GM19468 (cell line): ENCODE measurements around the gene NPB.

Experiments
- ATAC-seq: cut with Tn5 transposase; IDR thresholded peaks from one replicate; pipeline ENCODE4 v1.9.1; 2021; ENCODE audit warnings: mild to moderate bottlenecking, moderate library complexity, moderate number of reproducible peaks; ENCODE audit not compliant: unreplicated experiment; ENCODE audit errors: extremely low read depth

NPB gene

GRCh38 chr17:81902023-81902652 lies at the start of gene NPB:
Gene NPB, plus strand, starts transcription at chr17:81902238. Its CDS starts 40 bp downstream, at chr17:81902278.
- no peak for ATAC-seq

- no peak for ATAC-seq
Observed at GRCh38 chr17:81854974-81855774, 46.9 kb upstream of the NPB start.

DNA sequence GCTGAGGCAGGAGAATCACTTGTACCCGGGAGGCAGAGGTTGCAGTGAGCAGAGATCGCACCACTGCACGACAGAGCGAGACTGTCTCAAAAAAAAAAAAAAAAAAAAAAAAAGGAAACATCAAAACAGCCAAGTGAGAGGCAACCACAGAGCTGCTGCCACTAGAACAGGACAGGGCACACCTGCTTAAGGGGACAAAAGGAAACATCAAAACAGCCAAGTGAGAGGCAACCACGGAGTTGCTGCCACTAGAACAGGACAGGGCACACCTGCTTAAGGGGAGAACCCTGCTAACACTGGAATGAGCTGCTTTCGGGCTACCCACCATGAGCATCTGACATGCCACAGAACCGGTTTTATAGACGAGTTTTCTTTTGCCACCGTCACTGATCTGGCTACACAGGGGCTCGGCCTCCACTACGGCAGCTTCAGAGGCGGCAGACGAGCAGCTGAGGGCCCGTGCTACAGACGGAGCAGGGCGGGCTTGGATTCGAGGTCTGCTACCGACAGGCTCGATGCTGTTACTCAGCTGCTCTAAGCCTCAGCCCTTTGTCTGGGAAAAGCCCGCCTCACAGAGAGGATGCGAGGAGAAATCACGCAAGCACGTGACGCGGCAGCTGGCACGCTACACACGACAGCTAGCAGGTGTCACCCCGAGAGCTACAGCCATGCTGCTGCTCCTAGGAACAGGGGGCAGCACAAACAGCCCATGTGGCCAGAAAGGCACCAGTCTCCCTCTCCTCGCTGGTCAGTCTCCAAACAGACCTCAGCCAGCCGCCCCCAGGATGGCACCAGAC lies 43.7 kb upstream of the NPB start:
- ATAC-seq = no peak

DNA sequence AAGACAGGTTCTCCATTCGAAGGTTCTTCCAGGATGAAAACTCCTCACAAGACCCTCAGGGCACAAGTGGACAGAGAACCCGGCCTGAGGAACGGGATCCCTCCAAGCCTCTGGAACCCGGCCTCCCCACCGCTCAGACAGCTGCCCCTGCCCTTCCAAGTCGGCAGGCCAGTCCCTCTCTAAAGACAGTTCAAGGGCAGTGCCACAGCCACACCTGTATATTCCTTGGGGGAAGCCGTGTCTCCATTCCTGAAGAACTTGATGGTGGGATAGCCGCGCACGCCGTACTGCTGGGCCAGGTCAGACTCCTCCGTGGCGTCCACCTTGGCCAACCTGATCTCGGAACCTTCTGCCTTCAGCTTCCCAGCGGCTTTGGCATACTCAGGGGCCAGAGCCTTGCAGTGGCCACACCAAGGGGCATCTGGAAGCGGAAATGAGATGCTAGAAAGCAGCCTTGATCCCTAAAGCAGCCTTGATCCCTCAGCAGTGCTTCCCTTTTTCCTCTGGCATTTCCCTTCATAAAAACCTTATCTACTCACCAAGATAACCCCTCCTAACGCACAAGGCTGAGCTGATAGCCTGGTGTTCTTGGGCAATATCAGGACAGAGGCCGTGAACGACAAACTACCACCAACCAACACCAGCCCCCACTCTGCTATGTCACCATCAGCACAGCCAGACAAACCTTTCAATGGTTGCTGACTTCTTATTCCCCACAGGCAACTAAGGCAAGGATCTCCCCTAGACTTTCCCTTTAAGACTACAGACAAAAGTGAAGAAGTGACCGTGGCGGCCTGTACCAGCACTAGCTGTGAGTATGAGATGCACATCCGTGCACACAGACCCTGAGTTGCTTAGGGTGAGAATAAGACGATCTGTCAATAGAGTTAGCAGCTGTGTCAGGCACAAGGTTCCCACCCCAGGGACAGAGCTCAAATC lies 42.8 kb upstream of the NPB start:
- no peak for ATAC-seq

DNA sequence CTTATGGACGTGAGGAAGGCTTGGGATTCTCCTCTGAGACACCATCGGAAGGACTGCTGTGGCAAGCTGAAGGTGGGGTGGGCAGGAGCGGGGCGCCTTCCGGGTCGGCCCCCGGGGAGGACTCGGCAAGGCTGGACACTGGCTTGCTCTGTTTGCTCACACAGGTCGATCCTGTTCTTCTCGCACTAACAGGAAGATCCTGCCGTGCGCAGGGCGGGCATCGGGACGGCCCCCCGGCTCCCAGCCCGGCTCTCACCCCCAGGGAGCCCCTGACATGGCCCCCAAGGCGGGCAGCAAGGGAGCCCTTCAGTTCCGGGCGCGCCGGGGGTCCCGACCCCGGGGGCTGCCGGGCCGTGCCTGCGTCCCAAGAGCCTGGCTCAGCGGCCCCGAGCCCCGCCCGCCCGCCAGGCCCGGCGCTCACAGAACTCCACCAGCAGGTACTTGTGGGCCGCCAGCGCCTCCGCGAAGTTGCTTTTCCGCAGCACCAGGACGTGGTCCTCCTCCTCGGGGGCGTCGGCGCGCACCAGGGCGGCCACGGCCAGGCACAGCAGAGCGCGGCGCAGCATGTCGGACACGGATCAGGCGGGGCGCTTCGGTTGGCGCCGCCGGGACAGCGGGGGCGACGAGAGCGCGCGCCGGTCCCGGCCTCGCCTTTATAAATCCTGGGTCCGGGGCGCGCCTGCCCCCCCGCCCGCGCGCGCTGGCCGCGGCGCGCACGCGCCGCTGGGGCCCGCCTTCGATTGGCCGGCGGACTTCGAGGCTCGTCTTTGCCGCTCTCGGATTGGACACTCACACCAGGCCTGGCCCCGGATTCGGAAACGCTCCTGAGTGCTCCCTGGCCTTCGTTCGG lies 41.9 kb upstream of the NPB start, which contains the start of gene P4HB:
P4HB (minus strand) TSS at position 630 of the 850 bp plus-strand sequence; CDS start at position 566, 64 bp downstream.
- peak; percentile 0 for ATAC-seq

DNA sequence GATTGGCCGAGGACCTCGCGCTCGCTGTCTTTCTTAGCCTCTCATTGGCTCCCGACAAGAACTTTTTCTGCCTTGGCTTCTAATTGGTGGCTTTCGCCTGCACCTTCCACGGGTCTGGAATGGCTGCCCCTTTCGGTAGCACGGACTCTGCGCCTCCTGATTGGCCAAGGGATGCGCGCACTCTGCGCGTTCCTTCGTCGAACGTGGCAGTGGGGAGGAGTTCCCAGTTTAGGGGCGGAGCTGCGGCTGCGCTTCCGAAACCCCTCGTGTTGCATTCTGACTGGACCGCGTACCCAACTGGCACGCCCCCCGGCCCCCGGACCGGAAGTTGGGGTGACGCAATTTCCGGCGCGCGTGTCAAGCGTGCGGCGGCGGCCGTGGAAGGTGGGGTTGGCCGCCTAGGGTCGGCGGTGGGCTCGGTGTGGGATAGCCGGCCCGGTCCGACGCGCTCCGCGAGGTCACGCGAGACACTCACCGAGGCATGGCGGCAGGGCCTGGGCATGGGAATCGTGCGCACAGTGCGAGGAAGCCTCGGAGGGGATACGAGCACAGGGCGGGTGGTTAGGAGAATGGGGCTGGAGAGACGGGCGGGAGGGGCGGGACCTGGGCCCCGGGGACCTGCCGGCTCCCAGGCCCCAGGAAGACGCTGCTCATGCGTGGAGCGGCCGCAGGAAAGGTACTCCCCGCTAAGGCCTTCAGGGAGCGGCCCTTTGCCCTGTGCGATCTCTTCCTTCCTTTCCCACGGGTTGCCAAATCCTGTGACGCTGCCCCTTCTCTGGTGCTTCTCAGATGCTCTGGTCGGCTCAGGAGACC lies 41.1 kb upstream of the NPB start:
- ATAC-seq = peak; percentile 74

- no peak for ATAC-seq
Observed at GRCh38 chr17:81863123-81863675, 38.8 kb upstream of the NPB start.

- ATAC-seq = no peak
Observed at GRCh38 chr17:81863833-81864768, 37.9 kb upstream of the NPB start.

- ATAC-seq = no peak
Observed at GRCh38 chr17:81865358-81865732, 36.7 kb upstream of the NPB start.

DNA sequence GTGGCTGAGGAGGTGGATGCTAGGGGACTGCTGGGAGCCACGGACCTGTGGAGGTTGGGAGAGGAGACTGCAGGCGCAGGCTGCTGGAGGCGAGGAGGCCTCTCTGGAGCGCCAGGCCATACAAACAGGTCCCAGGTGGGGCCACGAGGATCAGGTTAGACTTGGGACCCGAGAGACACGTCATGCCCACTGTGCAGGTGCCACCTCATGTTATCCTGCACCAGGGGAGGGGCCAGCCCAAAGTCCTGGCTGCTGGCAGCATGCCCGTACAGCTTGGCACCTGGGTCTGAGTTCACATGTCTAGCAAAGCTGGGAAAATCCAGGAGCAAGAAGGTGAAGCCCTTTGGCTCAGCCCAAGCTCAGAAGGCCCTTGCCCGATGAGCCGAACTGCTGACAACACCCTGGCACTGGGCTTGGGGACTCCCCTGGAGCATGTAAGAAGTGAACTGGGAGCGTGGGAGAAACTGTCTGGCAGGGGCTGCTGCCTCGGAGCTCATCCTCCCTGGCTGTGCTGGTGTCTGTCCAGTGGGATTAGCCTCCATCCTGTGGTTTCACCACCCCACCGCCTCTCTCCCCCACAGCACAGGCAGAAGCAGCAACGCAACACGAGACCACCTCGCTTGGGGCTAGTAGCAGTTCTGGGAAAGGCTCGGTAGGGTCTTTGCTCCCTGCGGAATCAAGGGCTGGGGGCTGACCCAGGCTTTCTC lies 36.2 kb upstream of the NPB start:
- ATAC-seq = no peak

- ATAC-seq = no peak
Observed at GRCh38 chr17:81866440-81867169, 35.4 kb upstream of the NPB start.

DNA sequence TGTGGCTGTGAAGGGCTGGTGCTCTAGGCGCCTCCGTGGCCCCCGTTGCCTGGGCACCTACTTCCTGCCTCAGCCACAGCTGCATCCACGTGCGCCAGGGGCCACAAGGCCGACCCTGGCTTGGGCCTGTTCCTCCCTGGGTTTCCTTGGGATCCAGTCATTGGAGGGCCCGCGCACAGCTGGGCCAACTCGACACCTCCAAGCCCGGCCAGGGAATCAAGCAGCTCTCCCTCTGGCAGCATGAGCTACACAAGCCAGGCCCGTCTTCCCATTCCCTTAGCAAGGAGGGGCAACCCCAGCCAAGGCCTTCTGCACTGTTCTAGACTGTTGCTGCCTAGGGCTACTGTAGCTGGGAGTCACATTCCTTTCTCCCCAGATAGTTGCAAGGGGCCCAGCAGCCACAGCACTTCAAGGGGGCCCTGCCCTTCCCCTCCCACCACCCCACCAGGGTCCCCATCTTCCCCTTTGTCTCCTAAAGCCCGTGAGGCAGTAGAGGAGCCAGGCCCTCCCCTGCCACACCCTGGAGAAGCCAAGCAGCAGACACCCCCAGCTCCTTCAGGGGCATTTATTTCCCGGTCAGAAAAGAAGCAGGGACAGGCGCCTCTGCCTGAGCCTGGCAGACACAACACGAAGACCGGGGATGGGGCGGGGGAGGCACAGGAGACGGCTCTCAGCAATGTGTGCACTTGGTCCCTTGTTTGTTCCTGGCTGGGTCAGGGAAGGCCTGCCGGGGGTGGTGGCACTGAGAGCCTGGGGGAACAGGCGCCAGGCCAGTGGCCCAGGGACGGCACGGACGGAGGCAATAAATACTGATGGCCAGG lies 34.7 kb upstream of the NPB start:
- ATAC-seq = no peak

DNA sequence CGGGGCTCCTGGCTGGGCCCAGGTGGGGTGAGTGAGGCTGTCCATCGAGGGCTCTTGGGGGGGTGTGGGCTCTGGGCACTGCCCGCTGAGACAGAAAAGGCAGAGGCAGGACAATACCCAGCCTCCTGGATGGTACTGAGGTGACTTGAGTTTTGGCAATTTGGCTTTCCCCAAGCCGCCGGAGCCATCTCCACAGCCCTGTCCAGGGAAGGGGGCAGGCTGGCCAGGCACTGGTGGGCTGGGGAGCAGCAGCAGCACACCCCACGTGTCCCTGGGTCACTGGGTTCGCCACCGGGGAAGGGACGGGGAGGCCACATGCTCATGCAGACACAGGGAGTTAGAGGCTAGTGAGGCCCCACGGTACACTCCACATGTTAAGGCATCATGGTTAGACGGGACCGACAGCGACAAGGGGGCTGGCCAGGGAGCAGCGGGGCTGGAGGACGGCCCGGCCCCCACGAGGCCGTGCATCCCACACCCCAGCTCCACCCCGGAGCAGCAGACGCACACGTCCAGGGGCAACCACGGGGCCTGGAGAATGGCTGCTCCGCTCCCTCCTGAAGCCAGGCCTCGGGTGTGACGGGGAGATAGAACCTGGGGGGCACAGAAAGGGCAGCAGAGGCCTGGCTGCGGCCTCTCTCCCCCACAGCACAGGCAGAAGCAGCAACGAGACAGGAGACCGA lies 33.9 kb upstream of the NPB start:
- no peak for ATAC-seq

GRCh38 chr17:81868674-81869220 lies 33.3 kb upstream of the NPB start:
- no peak for ATAC-seq
